Neuronal stem cell (in vitro differentiated cells): ENCODE data around the gene ZFP36L1.

ENCODE experiments used
- DNase-seq: peaks from one replicate; pipeline ENCODE4 v3.0.0-alpha.2; 2013; ENCODE audit warnings: low spot score
- H2AFZ ChIP-seq: one replicate; pipeline ENCODE4 v1.6.1; 2013; ENCODE audit warnings: mild to moderate bottlenecking, low read length, inconsistent platforms
- H2AK5ac ChIP-seq: 2 replicates; pipeline ENCODE4 v1.6.1; 2013; ENCODE audit warnings: low read depth, mild to moderate bottlenecking, inconsistent platforms, low read length, moderate library complexity, mixed read lengths
- H2BK120ac ChIP-seq: 2 replicates; pipeline ENCODE4 v1.6.1; 2013; ENCODE audit warnings: low read depth, mild to moderate bottlenecking, inconsistent platforms, low read length, moderate library complexity, mixed read lengths
- H2BK12ac ChIP-seq: one replicate; pipeline ENCODE4 v1.6.1; 2013; ENCODE audit warnings: low read length, inconsistent platforms
- H2BK15ac ChIP-seq: 2 replicates; pipeline ENCODE4 v1.6.1; 2013; ENCODE audit warnings: mild to moderate bottlenecking, low read length, inconsistent platforms, mixed read lengths
- H2BK5ac ChIP-seq: one replicate; pipeline ENCODE4 v1.6.1; 2013; ENCODE audit warnings: inconsistent platforms, mild to moderate bottlenecking, low read length, moderate library complexity
- H3K14ac ChIP-seq: one replicate; pipeline ENCODE4 v1.6.1; 2013; ENCODE audit warnings: low read length, inconsistent platforms
- H3K18ac ChIP-seq: 2 replicates; pipeline ENCODE4 v1.6.1; 2013; ENCODE audit warnings: low read length, inconsistent platforms
- H3K23ac ChIP-seq: 2 replicates; pipeline ENCODE4 v1.6.1; 2013; ENCODE audit warnings: low read depth, mild to moderate bottlenecking, mixed read lengths, low read length, inconsistent platforms; ENCODE audit not compliant: poor library complexity
- H3K27ac ChIP-seq: replicated peaks from 3 replicates; pipeline ENCODE4 v1.5.1; 2013; ENCODE audit warnings: low read length, inconsistent platforms
- H3K27me3 ChIP-seq, 3 experiments: 2 replicates each; pipeline ENCODE4 v1.6.1; 2013; ENCODE audit warnings: low read length in 3 of 3, mild to moderate bottlenecking in 2 of 3, inconsistent platforms in 1 of 3, low read depth in 1 of 3, mixed read lengths in 1 of 3, moderate library complexity in 1 of 3; ENCODE audit not compliant: control insufficient read depth in 3 of 3, insufficient read depth in 3 of 3
- H3K36me3 ChIP-seq, 2 donors: replicated peaks in 1 of 2; 2 replicates each; pipeline ENCODE4 v1.6.1; 2013; ENCODE audit warnings: low read length in 2 of 2; ENCODE audit not compliant: control insufficient read depth in 2 of 2, insufficient read depth in 2 of 2
- H3K4ac ChIP-seq: 2 replicates; pipeline ENCODE4 v1.6.1; 2013; ENCODE audit warnings: inconsistent platforms, mild to moderate bottlenecking, low read length, moderate library complexity
- H3K4me1 ChIP-seq, 2 donors: 1 replicate in 1 of 2; 2 replicates in 1 of 2; pipeline ENCODE4 v1.6.1; 2013; ENCODE audit warnings: low read length in 2 of 2, low read depth in 1 of 2; ENCODE audit not compliant: control insufficient read depth in 2 of 2, insufficient read depth in 1 of 2
- H3K4me2 ChIP-seq: one replicate; pipeline ENCODE4 v1.6.1; 2013; ENCODE audit warnings: mild to moderate bottlenecking, low read length, inconsistent platforms; ENCODE audit not compliant: insufficient read depth, poor library complexity, severe bottlenecking
- H3K4me3 ChIP-seq, 2 donors: 2 replicates each; pipeline ENCODE4 v1.5.1; 2013; ENCODE audit warnings: low read length in 2 of 2, mild to moderate bottlenecking in 2 of 2, inconsistent platforms in 1 of 2, moderate library complexity in 1 of 2
- H3K79me1 ChIP-seq: one replicate; pipeline ENCODE4 v1.6.1; 2013; ENCODE audit warnings: low read depth, mild to moderate bottlenecking, inconsistent platforms, low read length, moderate library complexity
- H3K9ac ChIP-seq: one replicate; pipeline ENCODE4 v1.6.1; 2013; ENCODE audit warnings: mild to moderate bottlenecking, low read depth, low read length, inconsistent platforms; ENCODE audit not compliant: poor library complexity
- H3K9me3 ChIP-seq, 2 donors: replicated peaks in 1 of 2; 2 replicates each; pipeline versions ENCODE3 to v1.6.1; 2013; ENCODE audit warnings: low read length in 2 of 2, mild to moderate bottlenecking in 2 of 2, inconsistent platforms in 1 of 2, low read depth in 1 of 2, mixed read lengths in 1 of 2, moderate library complexity in 1 of 2; ENCODE audit not compliant: control insufficient read depth in 2 of 2, insufficient read depth in 1 of 2
- H4K8ac ChIP-seq: one replicate; pipeline ENCODE4 v1.6.1; 2013; ENCODE audit warnings: low read depth, mild to moderate bottlenecking, inconsistent platforms, low read length, moderate library complexity
- H4K91ac ChIP-seq: one replicate; pipeline ENCODE4 v1.6.1; 2013; ENCODE audit warnings: low read length, low read depth, mild to moderate bottlenecking, inconsistent platforms; ENCODE audit not compliant: poor library complexity
- WGBS, 2 donors: extraction: QIAGEN DNeasy Blood & Tissue Kit; methylation state at CpG; one replicate each; pipeline ENCODE4 v1.1.7; 2013; ENCODE audit warnings: missing lambda C conversion rate in 2 of 2, mixed read lengths in 1 of 2; ENCODE audit not compliant: insufficient read length in 2 of 2, insufficient replicate concordance in 1 of 2; ENCODE audit errors: extremely low coverage in 2 of 2; 5-methylcytosine and 5-hydroxymethylcytosine counted together

ZFP36L1 gene

GRCh38 chr14:68749487-68750475 is 43.1 kb downstream of the ZFP36L1 start:
- H3K4me2 ChIP-seq = no peak overlapping the region
- no peak overlapping the region for H3K27ac ChIP-seq
- peak overlapping the region; percentile 71 for H2AFZ ChIP-seq
- H2BK5ac ChIP-seq = no peak overlapping the region
- H4K91ac ChIP-seq = no peak overlapping the region
- H2BK15ac ChIP-seq = no peak overlapping the region
- no peaks in the 10 kb centered on the region for H3K79me1 ChIP-seq
- H4K8ac ChIP-seq = no peak overlapping the region
- no peak for DNase-seq
- peak overlapping the region; percentile 52 for H3K18ac ChIP-seq
- H3K9me3 ChIP-seq = peaks cover 3 to 5% of the 10 kb centered on the region in 2 donors
- no peaks in the 10 kb centered on the region for H3K27me3 ChIP-seq
- H3K4ac ChIP-seq = no peak overlapping the region
- H3K36me3 ChIP-seq = no peaks in the 10 kb centered on the region
- H3K14ac ChIP-seq = no peak overlapping the region
- no CpG with 5 or more reads among the region's 11 CpGs for WGBS, 2 donors
- no peak overlapping the region for H3K4me3 ChIP-seq
- H3K23ac ChIP-seq = no peak overlapping the region
- H2AK5ac ChIP-seq = no peak overlapping the region
- H2BK120ac ChIP-seq = no peak overlapping the region
- H2BK12ac ChIP-seq = no peak overlapping the region
- no peak overlapping the region for H3K9ac ChIP-seq
- H3K4me1 ChIP-seq = peaks cover 6 to 17% of the 10 kb centered on the region in 2 donors

DNA sequence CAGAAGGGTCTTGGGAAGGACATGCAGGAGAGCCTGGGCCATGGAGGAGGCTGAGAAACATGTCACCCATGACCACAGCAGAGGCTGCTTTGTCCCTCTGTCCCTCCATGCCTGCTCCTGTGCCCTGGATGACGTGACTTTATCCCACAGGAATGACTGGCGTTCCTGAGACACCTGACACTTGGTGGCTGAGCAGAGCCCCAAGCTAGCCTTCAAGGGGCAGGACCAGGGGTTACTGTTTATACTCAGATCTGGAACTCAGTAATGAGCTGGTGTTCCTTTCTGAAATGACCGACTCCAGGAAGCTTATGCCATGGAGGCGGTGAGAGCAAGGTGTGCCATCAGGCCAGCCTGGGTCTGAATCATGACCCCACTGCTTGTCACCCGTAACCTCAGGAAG is 44.2 kb downstream of the ZFP36L1 start:
- Histone ChIP-seq H4K8ac (no peak overlapping the region), H3K4ac (no peak overlapping the region), H3K4me2 (no peak overlapping the region), H3K9ac (no peak overlapping the region), H2AK5ac (peak overlapping the region; percentile 20), H4K91ac (no peak overlapping the region), H3K23ac (no peak overlapping the region), H3K4me1 (peaks cover 6 to 17% of the 10 kb centered on the region in 2 donors), H2BK120ac (peak overlapping the region; percentile 48), H2BK5ac (no peak overlapping the region), H3K4me3 (no peak overlapping the region), H3K27me3 (no peaks in the 10 kb centered on the region), H2BK12ac (peak overlapping the region; percentile 27), H2BK15ac (no peak overlapping the region), H2AFZ (peak overlapping the region; percentile 46), H3K36me3 (no peaks in the 10 kb centered on the region), H3K18ac (peak overlapping the region; percentile 2), H3K14ac (no peak overlapping the region), H3K9me3 (peaks cover 3 to 5% of the 10 kb centered on the region in 2 donors), H3K79me1 (no peaks in the 10 kb centered on the region), H3K27ac (no peak overlapping the region)
- no peak for DNase-seq
- WGBS, 2 donors = no CpG with 5 or more reads among the region's 5 CpGs

GRCh38 chr14:68748260-68748659 is 44.6 kb downstream of the ZFP36L1 start:
- no peak overlapping the region for H2BK15ac ChIP-seq
- H4K91ac ChIP-seq = no peak overlapping the region
- H3K4ac ChIP-seq = no peak overlapping the region
- no peak overlapping the region for H4K8ac ChIP-seq
- no peak overlapping the region for H3K4me3 ChIP-seq
- peak overlapping the region; percentile 46 for H2AFZ ChIP-seq
- no CpG with 5 or more reads among the region's 10 CpGs for WGBS, 2 donors
- peaks cover 3 to 5% of the 10 kb centered on the region in 2 donors for H3K9me3 ChIP-seq
- H3K14ac ChIP-seq = no peak overlapping the region
- no peak for DNase-seq
- H3K79me1 ChIP-seq = no peaks in the 10 kb centered on the region
- no peak overlapping the region for H3K4me2 ChIP-seq
- no peak overlapping the region for H3K9ac ChIP-seq
- H3K4me1 ChIP-seq = peaks cover 6 to 17% of the 10 kb centered on the region in 2 donors
- peak overlapping the region; percentile 27 for H2BK12ac ChIP-seq
- H3K23ac ChIP-seq = no peak overlapping the region
- peak overlapping the region; percentile 20 for H2AK5ac ChIP-seq
- no peak overlapping the region for H2BK5ac ChIP-seq
- H3K27me3 ChIP-seq = no peaks in the 10 kb centered on the region
- peak overlapping the region; percentile 2 for H3K18ac ChIP-seq
- no peaks in the 10 kb centered on the region for H3K36me3 ChIP-seq
- H2BK120ac ChIP-seq = peak overlapping the region; percentile 48
- no peak overlapping the region for H3K27ac ChIP-seq

DNA sequence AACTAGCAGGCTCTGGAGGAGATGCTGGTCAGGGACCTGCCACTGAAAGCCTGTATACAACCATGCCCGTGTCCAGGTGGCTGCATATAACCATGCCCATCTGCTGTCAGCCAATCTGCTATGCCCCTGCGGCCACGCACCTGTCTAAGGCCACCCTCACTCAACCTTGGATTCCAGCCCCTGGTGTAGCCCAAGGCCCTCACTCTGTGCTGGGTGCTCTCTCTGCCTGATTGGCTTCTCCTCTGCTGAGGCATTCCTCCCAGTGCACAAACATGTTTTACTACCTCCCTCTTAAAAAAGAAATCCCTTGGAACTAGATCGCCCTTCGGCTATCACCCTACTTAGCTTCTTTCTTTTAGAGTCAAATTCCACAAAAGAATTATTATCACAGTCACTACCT is 45.5 kb downstream of the ZFP36L1 start:
- Histone ChIP-seq H3K27ac (no peak overlapping the region), H2AK5ac (no peak overlapping the region), H3K23ac (no peak overlapping the region), H3K4me1 (peaks cover 6 to 17% of the 10 kb centered on the region in 2 donors), H3K4me3 (no peak overlapping the region), H3K18ac (peak overlapping the region; percentile 69), H3K4ac (no peak overlapping the region), H3K27me3 (no peaks in the 10 kb centered on the region), H2BK15ac (peak overlapping the region; percentile 76), H2AFZ (no peak overlapping the region), H2BK5ac (no peak overlapping the region), H3K4me2 (no peak overlapping the region), H3K9me3 (peaks cover 3 to 5% of the 10 kb centered on the region in 2 donors), H3K9ac (no peak overlapping the region), H4K91ac (no peak overlapping the region), H4K8ac (no peak overlapping the region), H2BK120ac (no peak overlapping the region), H2BK12ac (no peak overlapping the region), H3K79me1 (no peaks in the 10 kb centered on the region), H3K14ac (no peak overlapping the region), H3K36me3 (no peaks in the 10 kb centered on the region)
- DNase-seq = no peak
- no CpG with 5 or more reads among the region's 5 CpGs for WGBS, 2 donors
